Right lobe of liver (tissue), 6 donors: ENCODE measurements around the gene DNAJC25. TPM values are rescaled to one million over a fixed set of nuclear protein-coding genes. Genes with fewer than 3 reads are reported as not detected.

Experiments
- ATAC-seq, 4 donors: fragments of 200-7000 bp; cut with Tn5 transposase; one replicate each; pipeline ENCODE4 v1.9.1; 2020; ENCODE audit warnings: mild to moderate bottlenecking in 4 of 4, moderate library complexity in 4 of 4
- DNase-seq, 3 donors: peaks; one replicate each; pipeline ENCODE4 v3.0.0-alpha.2; 2020
- H3K27ac ChIP-seq, 3 donors: fragments of 200-600 bp; one replicate each; pipeline ENCODE4 v1.8.0; 2022
- H3K27me3 ChIP-seq, 2 donors: fragments of 200-600 bp; one replicate each; pipeline ENCODE4 v1.8.0; 2022
- H3K36me3 ChIP-seq, 4 donors: fragments of 200-600 bp; sonication (generic) in 1 of 4; one replicate each; pipeline versions ENCODE4 v1.5.1 to v1.8.0; 2017 to 2022; ENCODE audit warnings: control low read depth in 1 of 4
- H3K4me1 ChIP-seq, 4 donors: fragments of 200-600 bp; sonication (generic) in 1 of 4; one replicate each; pipeline versions ENCODE4 v1.5.1 to v1.8.0; 2017 to 2022; ENCODE audit warnings: control low read depth in 1 of 4
- H3K4me3 ChIP-seq, 3 donors: fragments of 200-600 bp; one replicate each; pipeline ENCODE4 v1.8.0; 2022
- H3K9me3 ChIP-seq, 4 donors: fragments of 200-600 bp; sonication (generic) in 1 of 4; one replicate each; pipeline versions ENCODE4 v1.5.1 to v1.8.0; 2017 to 2022; ENCODE audit warnings: control low read depth in 1 of 4
- POLR2A ChIP-seq: fragments of 450-650 bp; IDR thresholded peaks from one replicate; pipeline ENCODE4 v1.6.1; 2017; ENCODE audit warnings: antibody characterized with exemption, mild to moderate bottlenecking
- WGBS: methylation state at CpG from one replicate; pipeline ENCODE4 v1.1.6; 2018; ENCODE audit warnings: low coverage, low lambda C conversion rate; ENCODE audit not compliant: insufficient coverage; ENCODE audit errors: missing lambda C conversion rate; 5-methylcytosine and 5-hydroxymethylcytosine counted together
- intact Hi-C, 2 donors: fragments of 100-400 bp; cut with DNase I; formaldehyde crosslinking; loops; one replicate each; pipeline versions ENCODE4 v1.11.2 to v1.14.1; 2022
- total RNA-seq, 6 experiments: library from RNA; depleted of rRNA in 2 of 6; stranded (reverse); fragments of >200 nt in 2 of 6; fragmentation: NEBNext Ultra II Directional in 3 of 6; extraction: Animal tissue kit (Norgen Biotek cat#: 25700) in 3 of 6; gene quantifications; one replicate each; pipeline versions ENCODE4 v1.1.0 to v1.2.4, GENCODE V29; 2016 to 2023
- TF ChIP-seq, protein P1 (sequence below), 4 donors: fragments of 200-600 bp in 3 of 4; fragments of 450-650 bp in 1 of 4; IDR thresholded peaks; one replicate each; pipeline versions ENCODE4 v1.5.1 to v1.8.0; 2016 to 2022; ENCODE audit warnings: antibody characterized with exemption in 4 of 4, mild to moderate bottlenecking in 2 of 4
- donor health status: DM: no; HTN: yes; CAD: no.
- donor health status: DM: no; HTN: no; CAD: no.
- donor health status: DM: no; HTN: no; CAD: no.
- donor health status: DM: no; HTN: yes; CAD: no.
- donor health status: DM: no; HTN: yes; CAD: no.

The DNAJC25 gene
- total RNA-seq, 6 experiments from 2014 or later, result 12.2 to 32.8 (median 18.2) TPM

GRCh38 chr9:111683392-111683791, 52.3 kb downstream of the DNAJC25 start:
- peak in 3 of 4 donors; percentile 47 to 90 (median 49) for ATAC-seq
- intact Hi-C loops, result no loop called here
- no peak for TF ChIP-seq POLR2A
- TF ChIP-seq, protein P1, sequence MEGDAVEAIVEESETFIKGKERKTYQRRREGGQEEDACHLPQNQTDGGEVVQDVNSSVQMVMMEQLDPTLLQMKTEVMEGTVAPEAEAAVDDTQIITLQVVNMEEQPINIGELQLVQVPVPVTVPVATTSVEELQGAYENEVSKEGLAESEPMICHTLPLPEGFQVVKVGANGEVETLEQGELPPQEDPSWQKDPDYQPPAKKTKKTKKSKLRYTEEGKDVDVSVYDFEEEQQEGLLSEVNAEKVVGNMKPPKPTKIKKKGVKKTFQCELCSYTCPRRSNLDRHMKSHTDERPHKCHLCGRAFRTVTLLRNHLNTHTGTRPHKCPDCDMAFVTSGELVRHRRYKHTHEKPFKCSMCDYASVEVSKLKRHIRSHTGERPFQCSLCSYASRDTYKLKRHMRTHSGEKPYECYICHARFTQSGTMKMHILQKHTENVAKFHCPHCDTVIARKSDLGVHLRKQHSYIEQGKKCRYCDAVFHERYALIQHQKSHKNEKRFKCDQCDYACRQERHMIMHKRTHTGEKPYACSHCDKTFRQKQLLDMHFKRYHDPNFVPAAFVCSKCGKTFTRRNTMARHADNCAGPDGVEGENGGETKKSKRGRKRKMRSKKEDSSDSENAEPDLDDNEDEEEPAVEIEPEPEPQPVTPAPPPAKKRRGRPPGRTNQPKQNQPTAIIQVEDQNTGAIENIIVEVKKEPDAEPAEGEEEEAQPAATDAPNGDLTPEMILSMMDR (IDR thresholded peaks at IDR 0.05), result no peak
- peak overlapping the region in 1 of 3 donors; percentile 65 for H3K27ac ChIP-seq
- H3K27me3 ChIP-seq, result no peaks in the 10 kb centered on the region
- H3K36me3 ChIP-seq, result no peaks in the 10 kb centered on the region
- 67% methylated on average over 1 of the region's 1 CpG for WGBS
- peak in 1 of 3 donors; percentile 55 for DNase-seq
- peaks cover 0 to 5% (median 2%) of the 10 kb centered on the region in 4 donors for H3K4me1 ChIP-seq
- H3K9me3 ChIP-seq, result peaks cover 0 to 2% (median 0%) of the 10 kb centered on the region in 4 donors
- no peak overlapping the region for H3K4me3 ChIP-seq

- WGBS, result 31% methylated on average over 5 of the region's 5 CpGs
These were observed 60.7 kb downstream of the DNAJC25 start for GRCh38 chr9:111691672-111692329.

DNA sequence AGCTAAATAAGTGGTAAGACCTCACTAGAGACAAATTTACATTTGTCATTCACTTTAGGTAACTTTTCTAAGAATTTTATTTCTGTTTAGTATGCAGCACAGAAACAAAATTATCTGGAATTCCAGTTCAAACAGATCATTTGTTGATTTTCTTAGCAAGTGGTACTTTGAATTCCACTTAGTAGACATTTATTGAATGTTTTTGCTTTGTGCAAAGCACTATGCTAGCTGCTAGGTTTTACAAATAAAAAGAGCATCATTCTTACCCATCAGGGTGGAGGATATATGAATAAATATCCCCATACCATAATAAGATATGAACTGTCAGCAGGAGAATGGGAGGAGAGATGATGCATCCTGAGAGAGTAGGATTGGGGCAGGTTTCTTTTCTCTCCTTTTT, 65.7 kb downstream of the DNAJC25 start:
- no peaks in the 10 kb centered on the region for H3K36me3 ChIP-seq
- no peaks in the 10 kb centered on the region for H3K27me3 ChIP-seq
- no peak overlapping the region for H3K4me3 ChIP-seq
- ATAC-seq (no peak), DNase-seq (no peak)
- intact Hi-C loops, result no loop called here
- no peaks in the 10 kb centered on the region for H3K9me3 ChIP-seq
- H3K4me1 ChIP-seq, result peaks cover 0 to 8% (median 0%) of the 10 kb centered on the region in 4 donors
- H3K27ac ChIP-seq, result no peak overlapping the region
- no peak for TF ChIP-seq POLR2A
- TF ChIP-seq, protein P1 (IDR thresholded peaks at IDR 0.05), result no peak

More at GRCh38 chr9:111691672-111692329, 60.7 kb downstream of the DNAJC25 start:
- Histone ChIP-seq H3K4me3 (no peak overlapping the region), H3K27me3 (no peaks in the 10 kb centered on the region), H3K4me1 (no peaks in the 10 kb centered on the region), H3K9me3 (no peaks in the 10 kb centered on the region), H3K36me3 (no peaks in the 10 kb centered on the region), H3K27ac (no peak overlapping the region)
- intact Hi-C loops, result no loop called here
- DNase-seq (no peak), ATAC-seq (peak; percentile 87 to 93 (median 90))
- TF ChIP-seq, protein P1 (IDR thresholded peaks at IDR 0.05), result peak; percentile 40 to 55 (median 52)
- TF ChIP-seq POLR2A, result no peak

GRCh38 chr9:111700776-111701175, 69.6 kb downstream of the DNAJC25 start:
- WGBS, result 40% methylated on average over 1 of the region's 1 CpG
- intact Hi-C loops, result no loop called here
- H3K36me3 ChIP-seq, result no peaks in the 10 kb centered on the region
- H3K27ac ChIP-seq, result no peak overlapping the region
- H3K4me3 ChIP-seq, result no peak overlapping the region
- DNase-seq, result no peak
- no peaks in the 10 kb centered on the region for H3K27me3 ChIP-seq
- peaks cover 0 to 8% (median 0%) of the 10 kb centered on the region in 4 donors for H3K4me1 ChIP-seq
- TF ChIP-seq, protein P1 (IDR thresholded peaks at IDR 0.05), result no peak
- TF ChIP-seq POLR2A, result no peak
- peak; percentile 64 to 81 (median 73) for ATAC-seq
- no peaks in the 10 kb centered on the region for H3K9me3 ChIP-seq

Other genes with a start within 250 kb of the DNAJC25 start
- gene ECPAS, start 147.0 kb upstream of the DNAJC25 start, total RNA-seq, result 10 to 100 TPM; 36.8 to 52.8 (median 41.1) TPM
- gene ZNF483, start 106.2 kb upstream of the DNAJC25 start, total RNA-seq, result 1 to 10 TPM in 1 of 6 experiments, under 1 TPM in 5; 0.06 to 1.2 (median 0.37) TPM
- gene PTGR1, start 31.7 kb upstream of the DNAJC25 start, total RNA-seq, result 1,000 to 10,000 TPM in 1 of 6 experiments, 100 to 1,000 TPM in 5; 477 to 1,242 (median 773) TPM
- 10 to 100 TPM in 3 of 6 experiments, 1 to 10 TPM in 3; 8.1 to 23.8 (median 14.0) TPM for gene GNG10, start 30.3 kb downstream of the DNAJC25 start, total RNA-seq
- gene SHOC1, start 163.6 kb downstream of the DNAJC25 start, total RNA-seq, result not detected